Transverse colon (tissue), 4 donors: ENCODE results near the gene AK6. TPM values are rescaled to one million over a fixed set of nuclear protein-coding genes. Genes with fewer than 3 reads are reported as not detected.

ENCODE experiments used
- DNase-seq: peaks from one replicate; pipeline ENCODE4 v3.0.0-alpha.2; 2019
- H3K27ac ChIP-seq, 4 donors: fragments of 200-600 bp; sonication (generic); 2 replicates each; pipeline ENCODE4 v1.5.1; 2016 to 2018; ENCODE audit warnings: inconsistent platforms in 4 of 4
- H3K27me3 ChIP-seq: fragments of 200-600 bp; sonication (generic); 2 replicates; pipeline ENCODE4 v1.5.1; 2017; ENCODE audit warnings: inconsistent platforms
- H3K36me3 ChIP-seq, 4 donors: fragments of 200-600 bp; sonication (generic); 2 replicates each; pipeline ENCODE4 v1.5.1; 2017 to 2019; ENCODE audit warnings: inconsistent platforms in 4 of 4
- H3K4me1 ChIP-seq, 4 donors: fragments of 200-600 bp; sonication (generic); 2 replicates each; pipeline ENCODE4 v1.5.1; 2017 to 2020; ENCODE audit warnings: inconsistent platforms in 4 of 4
- H3K4me3 ChIP-seq, 4 donors: fragments of 200-600 bp; sonication (generic); 1 replicate in 1 of 4; 2 replicates in 3 of 4; pipeline versions ENCODE4 v1.5.1 to v1.6.1; 2017 to 2019; ENCODE audit warnings: inconsistent platforms in 4 of 4
- H3K9me3 ChIP-seq, 2 donors: fragments of 200-600 bp; sonication (generic); 2 replicates each; pipeline ENCODE4 v1.5.1; 2017 to 2019; ENCODE audit warnings: inconsistent platforms in 2 of 2
- EP300 ChIP-seq: sonication (generic); formaldehyde crosslinking; IDR thresholded peaks from one replicate; pipeline ENCODE4 v1.6.1; 2017; ENCODE audit warnings: antibody characterized with exemption, low read depth
- POLR2A ChIP-seq: fragments of 450-650 bp; IDR thresholded peaks from one replicate; pipeline ENCODE4 v1.6.1; 2016; ENCODE audit warnings: antibody characterized with exemption, mild to moderate bottlenecking, moderate library complexity
- POLR2AphosphoS5 ChIP-seq, 3 donors: sonication (generic); formaldehyde crosslinking; IDR thresholded peaks; one replicate each; pipeline ENCODE4 v1.6.1; 2016; ENCODE audit warnings: antibody characterized with exemption in 3 of 3
- WGBS, 2 donors: methylation state at CpG; one replicate each; pipeline ENCODE4 v1.1.5; 2018; ENCODE audit warnings: low coverage in 1 of 2; 5-methylcytosine and 5-hydroxymethylcytosine counted together
- in situ Hi-C, 4 donors: fragments of 200-750 bp; cut with MboI; loops; one replicate each; pipeline versions ENCODE4 v1.15.0 to v1.15.1; 2017; ENCODE audit warnings: low sequenced_read_pairs in 3 of 4, low pct_ligation_motif_present in 1 of 4, low pct_unique_long_range_greater_than_20kb in 1 of 4
- intact Hi-C: fragments of 100-400 bp; cut with DNase I; formaldehyde crosslinking; loops from one replicate; pipeline ENCODE4 v1.15.1; 2023; ENCODE audit warnings: low total_unique reads
- total RNA-seq, 4 donors: library from RNA; depleted of rRNA; stranded (reverse); fragments of >200 nt; gene quantifications; one replicate each; pipeline ENCODE4 v1.1.0, GENCODE V29; 2016
- TF ChIP-seq, protein P1 (sequence below), 5 experiments: fragments of 200-600 bp in 3 of 5; fragments of 450-650 bp in 2 of 5; sonication (generic) in 3 of 5; IDR thresholded peaks; 1 replicate in 2 of 5; 2 replicates in 3 of 5; pipeline ENCODE4 v1.5.1; 2016 to 2017; ENCODE audit warnings: antibody characterized with exemption in 5 of 5, inconsistent platforms in 3 of 5, mild to moderate bottlenecking in 2 of 5, moderate library complexity in 1 of 5

Gene AK6
- total RNA-seq: 100 to 1,000 TPM in 1 of 4 donors, 10 to 100 TPM in 3; 16.1 to 103 (median 20.0) TPM

DNA sequence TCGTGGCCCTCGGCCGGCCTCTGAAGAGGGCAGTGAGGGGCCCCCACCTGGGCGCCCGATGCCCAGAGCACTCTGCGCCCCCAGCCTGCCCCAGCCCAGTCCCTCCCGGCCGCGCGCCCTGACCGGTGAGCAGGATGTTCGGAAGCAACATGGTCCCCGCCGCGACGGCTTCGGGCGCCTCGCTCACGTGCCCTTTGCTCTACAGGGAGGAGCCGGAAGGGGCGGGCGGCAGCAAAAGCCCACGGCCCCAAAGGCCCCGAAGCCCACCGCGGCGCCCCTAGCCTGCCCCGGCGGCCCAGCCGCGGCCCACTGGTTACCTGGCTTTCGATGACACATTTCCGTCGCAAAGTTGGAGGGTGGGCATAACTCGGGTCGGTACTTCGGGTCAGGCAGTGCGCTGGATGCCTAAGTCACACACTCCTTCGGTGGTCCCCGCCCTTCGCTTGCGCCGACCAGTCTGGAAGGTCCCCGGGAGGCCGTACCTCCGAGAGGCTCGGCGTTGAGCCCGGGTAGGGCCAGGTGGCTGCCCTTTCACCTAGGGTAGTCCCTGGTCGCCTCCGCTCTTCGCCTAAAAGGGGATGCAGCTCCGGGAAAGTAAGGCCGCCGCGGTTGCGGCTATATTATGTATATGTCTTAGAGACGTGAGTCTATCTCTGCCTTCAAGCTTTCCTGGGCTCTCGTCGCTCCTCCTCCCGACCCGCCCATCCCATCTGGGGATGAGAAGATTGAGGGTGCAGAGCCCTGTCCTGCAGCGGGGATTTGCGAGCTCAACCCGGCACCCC, at the start of gene AK6, which contains the start of the genes RAD17 and TAF9:
TSS of gene AK6 (minus strand) at position 181 of the 782 bp plus-strand sequence. CDS start at position 151, 30 bp downstream.
TSS of gene RAD17 (plus strand) at position 479 of the 782 bp plus-strand sequence. CDS start 2,391 bp downstream, outside the sequence.
TSS of gene TAF9 (minus strand) at position 181 of the 782 bp plus-strand sequence. CDS start 3,783 bp downstream, outside the sequence.
- intact Hi-C loops: no loop called here

DNA sequence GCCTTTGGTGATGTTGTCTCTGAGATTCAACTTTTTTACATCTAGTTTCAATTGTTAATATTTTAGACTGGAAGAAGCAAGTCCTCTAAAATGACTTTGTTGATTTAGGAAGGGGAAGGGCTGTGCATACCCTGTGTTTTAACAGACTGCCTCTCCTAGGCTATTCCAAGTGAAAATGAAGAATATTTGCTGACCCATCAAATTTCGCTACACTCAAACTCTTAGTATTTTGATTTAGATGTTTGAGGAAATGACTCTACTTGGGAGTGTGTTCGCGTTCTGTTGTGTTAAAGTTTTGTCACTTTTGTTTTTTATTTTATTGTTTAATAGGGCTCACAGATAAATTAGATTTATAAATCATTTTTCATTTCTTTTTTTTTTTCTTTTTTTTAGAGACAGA, 49.2 kb upstream of the AK6 start:
- no peaks in the 10 kb centered on the region for H3K36me3 ChIP-seq
- peaks cover 0 to 2% (median 0%) of the 10 kb centered on the region in 4 donors for H3K4me1 ChIP-seq
- intact Hi-C loops: no loop called here
- no peak overlapping the region for H3K4me3 ChIP-seq
- in situ Hi-C loops: no loop called here
- no peaks in the 10 kb centered on the region for H3K9me3 ChIP-seq
- DNase-seq: no peak
- H3K27ac ChIP-seq: no peak overlapping the region
- no peaks in the 10 kb centered on the region for H3K27me3 ChIP-seq
- TF ChIP-seq POLR2A (no peak), POLR2AphosphoS5 (IDR thresholded peaks at IDR 0.05) (no peak)
- TF ChIP-seq, protein P1, sequence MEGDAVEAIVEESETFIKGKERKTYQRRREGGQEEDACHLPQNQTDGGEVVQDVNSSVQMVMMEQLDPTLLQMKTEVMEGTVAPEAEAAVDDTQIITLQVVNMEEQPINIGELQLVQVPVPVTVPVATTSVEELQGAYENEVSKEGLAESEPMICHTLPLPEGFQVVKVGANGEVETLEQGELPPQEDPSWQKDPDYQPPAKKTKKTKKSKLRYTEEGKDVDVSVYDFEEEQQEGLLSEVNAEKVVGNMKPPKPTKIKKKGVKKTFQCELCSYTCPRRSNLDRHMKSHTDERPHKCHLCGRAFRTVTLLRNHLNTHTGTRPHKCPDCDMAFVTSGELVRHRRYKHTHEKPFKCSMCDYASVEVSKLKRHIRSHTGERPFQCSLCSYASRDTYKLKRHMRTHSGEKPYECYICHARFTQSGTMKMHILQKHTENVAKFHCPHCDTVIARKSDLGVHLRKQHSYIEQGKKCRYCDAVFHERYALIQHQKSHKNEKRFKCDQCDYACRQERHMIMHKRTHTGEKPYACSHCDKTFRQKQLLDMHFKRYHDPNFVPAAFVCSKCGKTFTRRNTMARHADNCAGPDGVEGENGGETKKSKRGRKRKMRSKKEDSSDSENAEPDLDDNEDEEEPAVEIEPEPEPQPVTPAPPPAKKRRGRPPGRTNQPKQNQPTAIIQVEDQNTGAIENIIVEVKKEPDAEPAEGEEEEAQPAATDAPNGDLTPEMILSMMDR (IDR thresholded peaks at IDR 0.05): no peak
- 94 to 96% methylated on average over 3 of the region's 3 CpGs for WGBS, 2 donors

More for the DNA sequence above, at the start of gene AK6, which contains the start of the genes RAD17 and TAF9:
- in situ Hi-C loops: no loop called here
- peak within 1 kb of the TSS; percentile 91 to 98 (median 94) for H3K27ac ChIP-seq
- H3K4me1 ChIP-seq: peaks cover 17 to 37% (median 27%) of the 10 kb centered on the region in 4 donors
- H3K4me3 ChIP-seq: peak within 1 kb of the TSS; percentile 71 to 88 (median 82)
- peak; percentile 94 for DNase-seq
- no peaks in the 10 kb centered on the region for H3K9me3 ChIP-seq
- 0 to 1% methylated on average over 4 to 61 of the region's 66 CpGs for WGBS, 2 donors
- peaks cover 0 to 3% (median under 1%) of the 10 kb centered on the region in 4 donors for H3K36me3 ChIP-seq
- TF ChIP-seq EP300 (no peak), POLR2A (peak; percentile 82), POLR2AphosphoS5 (IDR thresholded peaks at IDR 0.05) (peak; percentile 55 to 91 (median 90))
- TF ChIP-seq, protein P1 (IDR thresholded peaks at IDR 0.05): no peak
- no peaks in the 10 kb centered on the region for H3K27me3 ChIP-seq

DNA sequence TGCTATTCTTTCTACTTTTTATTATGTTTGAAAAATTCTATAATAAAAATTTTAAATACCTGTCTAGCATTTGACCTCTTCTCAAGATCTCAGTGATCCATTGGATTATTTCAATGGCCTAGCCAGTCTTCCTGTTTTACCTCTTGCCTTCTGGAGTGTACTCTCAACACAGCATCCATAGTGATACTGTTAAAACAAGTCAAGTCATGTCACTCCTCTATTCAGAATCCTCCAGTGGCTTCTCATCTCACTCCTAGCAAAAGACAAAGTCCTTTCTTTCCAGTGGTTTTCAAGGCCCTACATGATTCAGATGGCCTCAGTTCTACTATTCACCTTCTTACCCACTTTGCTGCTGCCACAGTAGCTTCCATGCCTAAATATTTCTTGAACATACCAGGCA, 47.4 kb upstream of the AK6 start:
- no peaks in the 10 kb centered on the region for H3K36me3 ChIP-seq
- H3K27me3 ChIP-seq: no peaks in the 10 kb centered on the region
- in situ Hi-C loops (no loop called here), intact Hi-C loops (no loop called here)
- H3K9me3 ChIP-seq: no peaks in the 10 kb centered on the region
- H3K27ac ChIP-seq: peak overlapping the region in 1 of 4 donors; percentile 86
- H3K4me1 ChIP-seq: peaks cover 0 to 2% (median 0%) of the 10 kb centered on the region in 4 donors
- peak overlapping the region in 1 of 4 donors; percentile 59 for H3K4me3 ChIP-seq
- no peak for DNase-seq
- TF ChIP-seq POLR2A (no peak), EP300 (no peak), POLR2AphosphoS5 (IDR thresholded peaks at IDR 0.05) (no peak)
- TF ChIP-seq, protein P1 (IDR thresholded peaks at IDR 0.05): no peak

DNA sequence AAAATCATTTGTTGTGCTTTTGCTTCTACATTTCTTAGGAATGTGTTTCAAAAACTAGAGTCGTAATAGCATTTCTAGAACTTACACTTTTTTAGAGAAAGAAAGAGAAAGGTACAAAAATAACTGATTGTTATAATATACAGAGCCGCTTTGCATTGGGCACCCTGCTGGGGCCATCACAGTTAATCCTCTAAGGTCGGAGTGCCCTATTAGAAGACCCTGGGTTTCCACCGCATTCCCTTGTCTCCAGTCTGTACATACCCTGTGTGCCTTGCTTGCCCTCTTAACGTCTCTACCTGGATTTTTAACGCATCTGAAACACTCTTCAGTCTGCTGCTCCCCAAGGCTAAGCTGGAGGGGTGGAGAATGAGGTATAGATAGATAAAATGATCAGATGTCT, 46.9 kb upstream of the AK6 start:
- WGBS, 2 donors: 54 to 60% methylated on average over 5 to 6 of the region's 6 CpGs
- Histone ChIP-seq H3K27ac (peak overlapping the region in 3 of 4 donors; percentile 84 to 89 (median 86)), H3K36me3 (peaks cover 0 to under 1% (median 0%) of the 10 kb centered on the region in 4 donors), H3K27me3 (no peaks in the 10 kb centered on the region), H3K4me1 (peaks cover 0 to 2% (median 0%) of the 10 kb centered on the region in 4 donors), H3K4me3 (peak overlapping the region in 3 of 4 donors; percentile 49 to 59 (median 53)), H3K9me3 (no peaks in the 10 kb centered on the region)
- intact Hi-C loops: no loop called here
- TF ChIP-seq EP300 (no peak), POLR2A (no peak), POLR2AphosphoS5 (IDR thresholded peaks at IDR 0.05) (no peak)
- TF ChIP-seq, protein P1 (IDR thresholded peaks at IDR 0.05): no peak
- in situ Hi-C loops: no loop called here
- DNase-seq: no peak
